K562 (cell line): ENCODE data around the gene SLC25A40. TPM values are rescaled to one million over a fixed set of nuclear protein-coding genes. Genes with fewer than 3 reads are reported as not detected.

Source experiments
- ATAC-seq: fragments of 200-7000 bp; cut with Tn5 transposase; 3 replicates; pipeline ENCODE4 v1.9.1; 2020; ENCODE audit warnings: moderate library complexity
- BruUV-seq: library from RNA; stranded (reverse); fragments of 400-500 nt; replicated peaks from 2 replicates; lab custom pipeline; 2021; lab: Mats Ljungman, UMichigan
- CTCF ChIA-PET: fragments of 300-600 bp; formaldehyde crosslinking; extraction: SDS; loops from one replicate; lab custom pipeline; 2021; ENCODE audit warnings: low intra/inter-chr PET ratio; lab: Yijun Ruan, JAX
- POLR2A ChIA-PET: fragments of 300-600, 350-650 bp; sonication (Branson Sonifier 250); formaldehyde crosslinking; extraction: SDS; loops from one replicate; lab custom pipeline; 2021; ENCODE audit warnings: antibody characterized with exemption, inconsistent platforms; lab: Yijun Ruan, JAX
- DNase-seq, 4 experiments: peaks; one replicate each; pipeline versions ENCODE4 v3.0.0 to v3.0.0-alpha.2; 2011 to 2018; ENCODE audit warnings: low spot score in 3 of 4, mixed read lengths in 3 of 4; ENCODE audit errors: extremely low read depth in 1 of 4
- FAIRE-seq: peaks from 2 replicates; lab custom pipeline; 2011; peaks lifted over from hg19 to GRCh38; lab: Jason Lieb, UNC
- H2AFZ ChIP-seq: 2 replicates; pipeline ENCODE4 v1.6.0; 2011; ENCODE audit warnings: low read depth, low read length, control low read depth, inconsistent platforms
- H3K27ac ChIP-seq: fragments of 200-600 bp; 3 replicates; pipeline ENCODE4 v1.8.0; 2011; ENCODE audit warnings: low read depth, mild to moderate bottlenecking, control low read depth, inconsistent platforms, low read length, moderate library complexity, mixed read lengths; ENCODE audit errors: extremely low read depth
- H3K27me3 ChIP-seq, 2 experiments: fragments of 300-600 bp in 1 of 2; 2 replicates in 1 of 2; 3 replicates in 1 of 2; pipeline versions ENCODE4 v1.6.0 to v1.8.0; 2011; ENCODE audit warnings: inconsistent platforms in 2 of 2, low read length in 2 of 2, mild to moderate bottlenecking in 1 of 2, mixed read lengths in 1 of 2, moderate library complexity in 1 of 2; ENCODE audit not compliant: control insufficient read depth in 2 of 2, insufficient read depth in 2 of 2
- H3K36me3 ChIP-seq: fragments of 300-600 bp; 3 replicates; pipeline ENCODE4 v1.8.0; 2011; ENCODE audit warnings: mild to moderate bottlenecking, low read length, inconsistent platforms; ENCODE audit not compliant: control insufficient read depth, insufficient read depth
- H3K4me1 ChIP-seq, 2 experiments: fragments of 200-600 bp in 1 of 2; replicated peaks in 1 of 2; 2 replicates in 1 of 2; 3 replicates in 1 of 2; pipeline versions ENCODE4 v1.5.1 to v1.8.0; 2011; ENCODE audit warnings: inconsistent platforms in 2 of 2, low read length in 2 of 2, mild to moderate bottlenecking in 1 of 2, mixed read lengths in 1 of 2, moderate library complexity in 1 of 2; ENCODE audit not compliant: control insufficient read depth in 2 of 2, insufficient read depth in 2 of 2
- H3K4me2 ChIP-seq: 2 replicates; pipeline ENCODE4 v1.6.1; 2011; ENCODE audit warnings: low read length, control low read depth, inconsistent platforms, mixed read lengths; ENCODE audit not compliant: insufficient read depth
- H3K4me3 ChIP-seq: fragments of 200-600 bp; sonication (generic), shearing (Covaris generic); 2 replicates; pipeline ENCODE4 v1.5.1; 2016; ENCODE audit warnings: control low read depth, inconsistent platforms
- H3K79me2 ChIP-seq: fragments of 200-600 bp; 3 replicates; pipeline ENCODE4 v1.8.0; 2011; ENCODE audit warnings: low read length, inconsistent platforms; ENCODE audit not compliant: control insufficient read depth, insufficient read depth
- H3K9ac ChIP-seq, 2 experiments: 2 replicates each; pipeline versions ENCODE4 v1.6.0 to v1.6.1; 2011; ENCODE audit warnings: low read depth in 2 of 2, low read length in 2 of 2, control low read depth in 1 of 2, inconsistent platforms in 1 of 2, mild to moderate bottlenecking in 1 of 2, mixed read lengths in 1 of 2; ENCODE audit not compliant: insufficient read depth in 1 of 2
- H3K9me1 ChIP-seq: one replicate; pipeline ENCODE4 v1.6.0; 2011; ENCODE audit warnings: inconsistent platforms, mild to moderate bottlenecking, low read length, moderate library complexity; ENCODE audit not compliant: control insufficient read depth, insufficient read depth
- H3K9me3 ChIP-seq: replicated peaks from 2 replicates; pipeline ENCODE4 v1.5.1; 2011; ENCODE audit warnings: low read depth, low read length, inconsistent platforms; ENCODE audit not compliant: control insufficient read depth, insufficient read depth
- H4K20me1 ChIP-seq: replicated peaks from 2 replicates; pipeline ENCODE4 v1.6.1; 2011; ENCODE audit warnings: low read length, inconsistent platforms, mixed read lengths; ENCODE audit not compliant: control insufficient read depth, insufficient read depth
- CBX2 ChIP-seq: fragments of 200-600 bp; sonication (generic); IDR thresholded peaks from one replicate; pipeline ENCODE4 v1.6.1; 2012; ENCODE audit warnings: mild to moderate bottlenecking, low read length, inconsistent platforms; ENCODE audit not compliant: insufficient read depth, poor library complexity, severe bottlenecking
- E2F3 ChIP-seq: fragments of 250-450 bp; sonication (Bioruptor Pico); IDR thresholded peaks from 2 replicates; pipeline ENCODE4 v1.4.0; 2020; ENCODE audit warnings: mild to moderate bottlenecking
- HMG20B ChIP-seq: fragments of 250-450 bp; sonication (Bioruptor Pico); IDR thresholded peaks from 2 replicates; pipeline ENCODE4 v1.5.0; 2021; ENCODE audit warnings: mild to moderate bottlenecking
- MBD2 ChIP-seq: sonication (generic); IDR thresholded peaks from 2 replicates; pipeline ENCODE4 v1.6.1; 2016; ENCODE audit warnings: low read depth, borderline replicate concordance
- POLR2B ChIP-seq: fragments of 450-650 bp; IDR thresholded peaks from 2 replicates; pipeline ENCODE4 v1.6.1; 2018; ENCODE audit warnings: low read depth; ENCODE audit not compliant: partially characterized antibody
- SIX5 ChIP-seq, 2 experiments: IDR thresholded peaks; 2 replicates each; pipeline ENCODE4 v1.6.1; 2011; ENCODE audit warnings: low read length in 2 of 2, borderline replicate concordance in 1 of 2, low read depth in 1 of 2, mild to moderate bottlenecking in 1 of 2, moderate library complexity in 1 of 2; ENCODE audit not compliant: insufficient read depth in 1 of 2
- TRIM25 ChIP-seq: fragments of 450-650 bp; IDR thresholded peaks from 2 replicates; pipeline ENCODE4 v1.7.0; 2016; ENCODE audit warnings: borderline replicate concordance
- WGBS: fragments of 100-300 bp; shearing (Covaris generic); methylation state at CpG from one replicate; pipeline ENCODE4 v1.1.6; 2016; ENCODE audit warnings: low coverage, mixed read lengths; ENCODE audit not compliant: insufficient coverage; ENCODE audit errors: missing lambda C conversion rate; 5-methylcytosine and 5-hydroxymethylcytosine counted together
- in situ Hi-C: fragments of 300-500 bp; cut with MboI; formaldehyde crosslinking; loops from 4 replicates; pipeline ENCODE4 v1.15.0; 2018; ENCODE audit warnings: inconsistent platforms, mixed read lengths
- intact Hi-C: fragments of 100-400 bp; cut with micrococcal nuclease; formaldehyde crosslinking; loops from 2 replicates; pipeline ENCODE4 v1.14.2; 2022
- polyA plus RNA-seq, 8 experiments: library from polyadenylated mRNA; depleted of rRNA in 4 of 8; stranded (reverse) in 5 of 8; unstranded in 3 of 8; fragments of >200 nt; fragmentation: Nextera tagmentation in 2 of 8; fragmentation: Illumina TruSeq in 1 of 8; extraction: Ambion mirVana in 2 of 8; extraction: Trizol in 1 of 8; gene quantifications; 2 replicates each; pipeline versions ENCODE4 v1.2.1 to v1.2.3, GENCODE V29; 2011 to 2014; ENCODE audit warnings: inconsistent platforms in 1 of 8, missing spikeins in 1 of 8
- total RNA-seq, 7 experiments: library from RNA; depleted of rRNA in 6 of 7; stranded (reverse); fragments of >200 nt in 6 of 7; fragmentation: Illumina TruSeq in 2 of 7; extraction: Trizol in 2 of 7; gene quantifications; 2 replicates each; pipeline versions ENCODE4 v1.2.1 to v1.2.3, GENCODE V29; 2011 to 2021; ENCODE audit warnings: low replicate concordance in 1 of 7

Gene SLC25A40
- total and polyA plus RNA-seq, 9 of the 15 experiments (the other 6 are each of a cell fraction or from before 2014, with no cell fraction given), result 6.7 to 44.0 (median 26.5) TPM

GRCh38 chr7:87919875-87920274 is 43.7 kb upstream of the SLC25A40 start:
- ATAC-seq (no peak), FAIRE-seq (no peak)

More at GRCh38 chr7:87919875-87920274, 43.7 kb upstream of the SLC25A40 start:
- Histone ChIP-seq H2AFZ (no peak overlapping the region), H3K36me3 (no peaks in the 10 kb centered on the region), H3K4me2 (no peak overlapping the region), H3K9me3 (no peaks in the 10 kb centered on the region), H4K20me1 (no peaks in the 10 kb centered on the region), H3K79me2 (no peaks in the 10 kb centered on the region), H3K4me3 (no peak overlapping the region), H3K9me1 (no peaks in the 10 kb centered on the region), H3K4me1 (no peaks in the 10 kb centered on the region), H3K27ac (no peak overlapping the region), H3K27me3 (peaks cover 9 to 12% of the 10 kb centered on the region in 2 experiments; a peak in 3 of 5 replicates), H3K9ac (no peak overlapping the region)
- DNase-seq, result no peak
- intact Hi-C loops, result no loop called here
- in situ Hi-C loops, result no loop called here
- POLR2A ChIA-PET, result no interaction called here
- TF ChIP-seq HMG20B (no peak), POLR2B (no peak), CBX2 (no peak), TRIM25 (no peak), E2F3 (no peak), SIX5 (IDR thresholded peaks at IDR 0.05; ENCODE audit: borderline replicate concordance in 1 of 2, insufficient read depth in 1 of 2, low read depth in 1 of 2, low read length in 2 of 2) (no peak), MBD2 (no peak)
- WGBS, result 7% methylated on average over 6 of the region's 6 CpGs
- BruUV-seq, result no TSS peak
- CTCF ChIA-PET, result no interaction called here
